ENCODE results near the gene CORO1C.

Gene CORO1C

GRCh38 chr12:108724054-108724889 is 7.0 kb downstream of the CORO1C start:
- no peak for FAIRE-seq

- no peak for FAIRE-seq
Measured at GRCh38 chr12:108722992-108723766, 8.1 kb downstream of the CORO1C start.

GRCh38 chr12:108722463-108722862 is 8.9 kb downstream of the CORO1C start:
- FAIRE-seq: no peak

- no peak for FAIRE-seq
Measured at GRCh38 chr12:108721824-108722223, 9.5 kb downstream of the CORO1C start.

- FAIRE-seq: no peak
Measured at GRCh38 chr12:108720757-108721514, 10.4 kb downstream of the CORO1C start.

- no peak for FAIRE-seq
Measured at GRCh38 chr12:108717243-108717642, 14.1 kb downstream of the CORO1C start.

GRCh38 chr12:108714866-108715265 is 16.5 kb downstream of the CORO1C start:
- FAIRE-seq: no peak

GRCh38 chr12:108713471-108713870 is 17.8 kb downstream of the CORO1C start:
- no peak for FAIRE-seq

GRCh38 chr12:108712925-108713203 is 18.5 kb downstream of the CORO1C start:
- no peak for FAIRE-seq

GRCh38 chr12:108712165-108712924 is 19.0 kb downstream of the CORO1C start:
- no peak for FAIRE-seq

GRCh38 chr12:108711489-108712164 is 19.7 kb downstream of the CORO1C start:
- FAIRE-seq: no peak

GRCh38 chr12:108709697-108710096 is 21.6 kb downstream of the CORO1C start:
- FAIRE-seq: no peak

GRCh38 chr12:108704527-108704926 is 26.8 kb downstream of the CORO1C start:
- no peak for FAIRE-seq

- no peak for FAIRE-seq
Measured at GRCh38 chr12:108702595-108703320, 28.6 kb downstream of the CORO1C start.

- no peak for FAIRE-seq
Measured at GRCh38 chr12:108701779-108702441, 29.4 kb downstream of the CORO1C start.

GRCh38 chr12:108700833-108701541 is 30.3 kb downstream of the CORO1C start:
- no peak for FAIRE-seq

- no peak for FAIRE-seq
Measured at GRCh38 chr12:108699955-108700563, 31.3 kb downstream of the CORO1C start.

GRCh38 chr12:108697905-108698304 is 33.4 kb downstream of the CORO1C start:
- FAIRE-seq: no peak

GRCh38 chr12:108696996-108697290 is 34.4 kb downstream of the CORO1C start:
- FAIRE-seq: no peak
